ENCODE data around the gene PRPH. TPM values are rescaled to one million over a fixed set of nuclear protein-coding genes. Genes with fewer than 3 reads are reported as not detected.
A peak's percentile ranks its signal among the peaks of the same experiment; 100 is the strongest.

The PRPH gene
- total and polyA plus RNA-seq, 2 of the 13 experiments (the other 11 are each of a cell fraction or from before 2014, with no cell fraction given): 0.12 TPM; not detected in 1

DNA sequence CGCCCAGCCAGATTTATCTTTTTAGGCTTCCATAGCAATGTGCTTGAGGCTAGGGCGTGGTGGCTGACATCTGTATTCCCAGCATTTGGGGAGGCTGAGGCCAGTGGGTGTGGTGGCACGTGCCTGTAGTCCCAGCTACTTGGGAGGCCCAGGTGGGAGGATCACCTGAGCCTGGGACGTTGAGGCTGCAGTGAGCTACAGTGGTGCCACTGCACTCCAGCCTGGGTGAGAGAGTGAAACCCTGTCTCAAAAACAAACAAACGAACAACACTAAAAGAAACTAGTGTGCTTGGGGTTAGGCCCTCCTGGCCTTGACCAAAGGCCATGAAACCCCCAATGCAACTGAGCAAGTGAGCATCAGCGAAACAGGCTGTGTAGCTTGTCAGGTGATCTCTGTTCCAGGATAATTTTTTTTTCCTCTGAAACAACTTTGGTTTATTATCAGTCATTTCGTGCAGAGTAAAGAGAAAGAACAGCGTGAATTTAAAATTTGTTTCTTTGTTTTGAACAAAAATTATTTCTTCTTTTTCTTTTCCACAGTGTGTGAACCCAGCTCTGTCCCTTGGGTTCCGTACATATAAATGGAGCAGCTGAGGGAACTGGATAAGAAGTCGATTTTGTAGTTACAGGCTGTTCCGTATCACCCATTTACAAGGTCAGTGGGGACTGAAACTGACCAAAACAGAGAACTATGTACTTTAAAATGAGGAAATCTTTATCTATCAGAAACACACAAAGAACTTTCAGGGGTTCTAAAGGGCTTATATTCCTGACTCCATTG, 38.9 kb upstream of the PRPH start:
- DNase-seq (ENCODE audit: low spot score) (peak; percentile 78), FAIRE-seq (peak; percentile 92), ATAC-seq (peak; percentile 86)
- in situ Hi-C loops (cut with HindIII; ENCODE audit: extremely low pct_ligation_motif_present, low pct_unique_long_range_greater_than_20kb) (no loop called here), intact Hi-C loops (cut with micrococcal nuclease; ENCODE audit: unreplicated experiment) (no loop called here)
- no peaks in the 10 kb centered on the region for H3K79me2 ChIP-seq (ENCODE audit: insufficient read depth, low read length)
- H3K27me3 ChIP-seq (ENCODE audit: control insufficient read depth in 1 of 2, insufficient read depth in 2 of 2, low read length in 2 of 2): no peaks in the 10 kb centered on the region
- H3K9ac ChIP-seq (ENCODE audit: insufficient read depth, low read depth, low read length): peak overlapping the region; percentile 62
- peak overlapping the region; percentile 47 for H2AFZ ChIP-seq (ENCODE audit: low read length)
- peaks cover 37% of the 10 kb centered on the region for H3K4me1 ChIP-seq (ENCODE audit: insufficient read depth, low read length)
- no peaks in the 10 kb centered on the region for H3K9me3 ChIP-seq (ENCODE audit: low read length)
- POLR2A ChIA-PET: interaction anchor here (0.6 to 2.3 kb wide), 3 partner anchors 10 to 111 kb away, joined by 4 to 28 read pairs (median 4); partner anchors contain the start of gene SPATS2
- H3K27ac ChIP-seq (ENCODE audit: extremely low read length, insufficient read depth, low read length): peak overlapping the region; percentile 86
- peak overlapping the region; percentile 71 for H3K4me2 ChIP-seq (ENCODE audit: low read depth, low read length)
- H4K20me1 ChIP-seq (ENCODE audit: insufficient read depth, low read length): no peaks in the 10 kb centered on the region
- H3K36me3 ChIP-seq (replicated peaks in 1 of 2; ENCODE audit: control insufficient read depth in 1 of 2, insufficient read depth in 2 of 2, low read length in 2 of 2): no peaks in the 10 kb centered on the region
- CTCF ChIA-PET (ENCODE audit: low intra/inter-chr PET ratio, low total read pairs): no interaction called here
- WGBS (ENCODE audit: low lambda C conversion rate): 19% methylated on average over 11 of the region's 11 CpGs
- H3K4me3 ChIP-seq (replicated peaks in 1 of 3; ENCODE audit: insufficient read depth in 1 of 3, low read depth in 2 of 3, low read length in 3 of 3): peak overlapping the region; percentile 22 to 48 (median 24)
- BruUV-seq (replicated peaks): TSS peak; percentile 83
- TF ChIP-seq ZFP36 (IDR thresholded peaks at IDR 0.05; ENCODE audit: borderline replicate concordance, low read depth, low read length, partially characterized antibody): peak; percentile 45
- TF ChIP-seq ADNP (CRISPR knock-in tag; IDR thresholded peaks at IDR 0.05): peak; percentile 98
- TF ChIP-seq, protein P1, sequence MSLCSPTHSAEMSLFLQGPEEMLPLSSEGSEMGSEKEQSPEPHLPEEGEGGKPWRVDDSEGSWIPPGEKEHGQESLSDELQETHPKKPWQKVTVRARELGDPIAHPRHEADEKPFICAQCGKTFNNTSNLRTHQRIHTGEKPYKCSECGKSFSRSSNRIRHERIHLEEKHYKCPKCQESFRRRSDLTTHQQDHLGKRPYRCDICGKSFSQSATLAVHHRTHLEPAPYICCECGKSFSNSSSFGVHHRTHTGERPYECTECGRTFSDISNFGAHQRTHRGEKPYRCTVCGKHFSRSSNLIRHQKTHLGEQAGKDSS (CRISPR knock-in tag; IDR thresholded peaks at IDR 0.05; ENCODE audit: borderline replicate concordance, low read depth): peak; percentile 75; the same call in 1 of the 2 replicates
- TF ChIP-seq, protein P2, sequence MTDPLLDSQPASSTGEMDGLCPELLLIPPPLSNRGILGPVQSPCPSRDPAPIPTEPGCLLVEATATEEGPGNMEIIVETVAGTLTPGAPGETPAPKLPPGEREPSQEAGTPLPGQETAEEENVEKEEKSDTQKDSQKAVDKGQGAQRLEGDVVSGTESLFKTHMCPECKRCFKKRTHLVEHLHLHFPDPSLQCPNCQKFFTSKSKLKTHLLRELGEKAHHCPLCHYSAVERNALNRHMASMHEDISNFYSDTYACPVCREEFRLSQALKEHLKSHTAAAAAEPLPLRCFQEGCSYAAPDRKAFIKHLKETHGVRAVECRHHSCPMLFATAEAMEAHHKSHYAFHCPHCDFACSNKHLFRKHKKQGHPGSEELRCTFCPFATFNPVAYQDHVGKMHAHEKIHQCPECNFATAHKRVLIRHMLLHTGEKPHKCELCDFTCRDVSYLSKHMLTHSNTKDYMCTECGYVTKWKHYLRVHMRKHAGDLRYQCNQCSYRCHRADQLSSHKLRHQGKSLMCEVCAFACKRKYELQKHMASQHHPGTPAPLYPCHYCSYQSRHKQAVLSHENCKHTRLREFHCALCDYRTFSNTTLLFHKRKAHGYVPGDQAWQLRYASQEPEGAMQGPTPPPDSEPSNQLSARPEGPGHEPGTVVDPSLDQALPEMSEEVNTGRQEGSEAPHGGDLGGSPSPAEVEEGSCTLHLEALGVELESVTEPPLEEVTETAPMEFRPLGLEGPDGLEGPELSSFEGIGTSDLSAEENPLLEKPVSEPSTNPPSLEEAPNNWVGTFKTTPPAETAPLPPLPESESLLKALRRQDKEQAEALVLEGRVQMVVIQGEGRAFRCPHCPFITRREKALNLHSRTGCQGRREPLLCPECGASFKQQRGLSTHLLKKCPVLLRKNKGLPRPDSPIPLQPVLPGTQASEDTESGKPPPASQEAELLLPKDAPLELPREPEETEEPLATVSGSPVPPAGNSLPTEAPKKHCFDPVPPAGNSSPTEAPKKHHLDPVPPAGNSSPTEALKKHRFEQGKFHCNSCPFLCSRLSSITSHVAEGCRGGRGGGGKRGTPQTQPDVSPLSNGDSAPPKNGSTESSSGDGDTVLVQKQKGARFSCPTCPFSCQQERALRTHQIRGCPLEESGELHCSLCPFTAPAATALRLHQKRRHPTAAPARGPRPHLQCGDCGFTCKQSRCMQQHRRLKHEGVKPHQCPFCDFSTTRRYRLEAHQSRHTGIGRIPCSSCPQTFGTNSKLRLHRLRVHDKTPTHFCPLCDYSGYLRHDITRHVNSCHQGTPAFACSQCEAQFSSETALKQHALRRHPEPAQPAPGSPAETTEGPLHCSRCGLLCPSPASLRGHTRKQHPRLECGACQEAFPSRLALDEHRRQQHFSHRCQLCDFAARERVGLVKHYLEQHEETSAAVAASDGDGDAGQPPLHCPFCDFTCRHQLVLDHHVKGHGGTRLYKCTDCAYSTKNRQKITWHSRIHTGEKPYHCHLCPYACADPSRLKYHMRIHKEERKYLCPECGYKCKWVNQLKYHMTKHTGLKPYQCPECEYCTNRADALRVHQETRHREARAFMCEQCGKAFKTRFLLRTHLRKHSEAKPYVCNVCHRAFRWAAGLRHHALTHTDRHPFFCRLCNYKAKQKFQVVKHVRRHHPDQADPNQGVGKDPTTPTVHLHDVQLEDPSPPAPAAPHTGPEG (CRISPR knock-in tag; IDR thresholded peaks at IDR 0.05): peak; percentile 43; the same call in 1 of the 2 replicates
- TF ChIP-seq, protein P3, sequence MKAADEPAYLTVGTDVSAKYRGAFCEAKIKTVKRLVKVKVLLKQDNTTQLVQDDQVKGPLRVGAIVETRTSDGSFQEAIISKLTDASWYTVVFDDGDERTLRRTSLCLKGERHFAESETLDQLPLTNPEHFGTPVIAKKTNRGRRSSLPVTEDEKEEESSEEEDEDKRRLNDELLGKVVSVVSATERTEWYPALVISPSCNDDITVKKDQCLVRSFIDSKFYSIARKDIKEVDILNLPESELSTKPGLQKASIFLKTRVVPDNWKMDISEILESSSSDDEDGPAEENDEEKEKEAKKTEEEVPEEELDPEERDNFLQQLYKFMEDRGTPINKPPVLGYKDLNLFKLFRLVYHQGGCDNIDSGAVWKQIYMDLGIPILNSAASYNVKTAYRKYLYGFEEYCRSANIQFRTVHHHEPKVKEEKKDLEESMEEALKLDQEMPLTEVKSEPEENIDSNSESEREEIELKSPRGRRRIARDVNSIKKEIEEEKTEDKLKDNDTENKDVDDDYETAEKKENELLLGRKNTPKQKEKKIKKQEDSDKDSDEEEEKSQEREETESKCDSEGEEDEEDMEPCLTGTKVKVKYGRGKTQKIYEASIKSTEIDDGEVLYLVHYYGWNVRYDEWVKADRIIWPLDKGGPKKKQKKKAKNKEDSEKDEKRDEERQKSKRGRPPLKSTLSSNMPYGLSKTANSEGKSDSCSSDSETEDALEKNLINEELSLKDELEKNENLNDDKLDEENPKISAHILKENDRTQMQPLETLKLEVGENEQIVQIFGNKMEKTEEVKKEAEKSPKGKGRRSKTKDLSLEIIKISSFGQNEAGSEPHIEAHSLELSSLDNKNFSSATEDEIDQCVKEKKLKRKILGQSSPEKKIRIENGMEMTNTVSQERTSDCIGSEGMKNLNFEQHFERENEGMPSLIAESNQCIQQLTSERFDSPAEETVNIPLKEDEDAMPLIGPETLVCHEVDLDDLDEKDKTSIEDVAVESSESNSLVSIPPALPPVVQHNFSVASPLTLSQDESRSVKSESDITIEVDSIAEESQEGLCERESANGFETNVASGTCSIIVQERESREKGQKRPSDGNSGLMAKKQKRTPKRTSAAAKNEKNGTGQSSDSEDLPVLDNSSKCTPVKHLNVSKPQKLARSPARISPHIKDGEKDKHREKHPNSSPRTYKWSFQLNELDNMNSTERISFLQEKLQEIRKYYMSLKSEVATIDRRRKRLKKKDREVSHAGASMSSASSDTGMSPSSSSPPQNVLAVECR (CRISPR knock-in tag; IDR thresholded peaks at IDR 0.05; ENCODE audit: borderline replicate concordance): peak; percentile 67; the same call in 1 of the 2 replicates
- 0 out of 2 replicates have a peak, but pooled peaks have one; percentile 24 for TF ChIP-seq ZNF598 (CRISPR knock-in tag; IDR thresholded peaks at IDR 0.05; ENCODE audit: borderline replicate concordance)
- TF ChIP-seq KMT2A (CRISPR knock-in tag; IDR thresholded peaks at IDR 0.05): peak; percentile 44; the same call in 1 of the 2 replicates
- TF ChIP-seq, protein P4, sequence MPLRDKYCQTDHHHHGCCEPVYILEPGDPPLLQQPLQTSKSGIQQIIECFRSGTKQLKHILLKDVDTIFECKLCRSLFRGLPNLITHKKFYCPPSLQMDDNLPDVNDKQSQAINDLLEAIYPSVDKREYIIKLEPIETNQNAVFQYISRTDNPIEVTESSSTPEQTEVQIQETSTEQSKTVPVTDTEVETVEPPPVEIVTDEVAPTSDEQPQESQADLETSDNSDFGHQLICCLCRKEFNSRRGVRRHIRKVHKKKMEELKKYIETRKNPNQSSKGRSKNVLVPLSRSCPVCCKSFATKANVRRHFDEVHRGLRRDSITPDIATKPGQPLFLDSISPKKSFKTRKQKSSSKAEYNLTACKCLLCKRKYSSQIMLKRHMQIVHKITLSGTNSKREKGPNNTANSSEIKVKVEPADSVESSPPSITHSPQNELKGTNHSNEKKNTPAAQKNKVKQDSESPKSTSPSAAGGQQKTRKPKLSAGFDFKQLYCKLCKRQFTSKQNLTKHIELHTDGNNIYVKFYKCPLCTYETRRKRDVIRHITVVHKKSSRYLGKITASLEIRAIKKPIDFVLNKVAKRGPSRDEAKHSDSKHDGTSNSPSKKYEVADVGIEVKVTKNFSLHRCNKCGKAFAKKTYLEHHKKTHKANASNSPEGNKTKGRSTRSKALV (CRISPR knock-in tag; IDR thresholded peaks at IDR 0.05): no peak
- peak; percentile 88 for TF ChIP-seq SALL1 (CRISPR knock-in tag; IDR thresholded peaks at IDR 0.05)

All from HepG2 (cell line).